HG02588 (cell line): Measurements from ENCODE around the gene VAC14.
"Not testable (repeated sequence)": the region's sequence is repeated elsewhere in the genome, so short reads cannot be mapped to it uniquely, and the experiment has no call there.

ENCODE experiments used
- ATAC-seq: cut with Tn5 transposase; IDR thresholded peaks from one replicate; pipeline ENCODE4 v1.9.1; 2021; ENCODE audit warnings: mild to moderate bottlenecking, moderate library complexity; ENCODE audit not compliant: unreplicated experiment

The VAC14 gene

DNA sequence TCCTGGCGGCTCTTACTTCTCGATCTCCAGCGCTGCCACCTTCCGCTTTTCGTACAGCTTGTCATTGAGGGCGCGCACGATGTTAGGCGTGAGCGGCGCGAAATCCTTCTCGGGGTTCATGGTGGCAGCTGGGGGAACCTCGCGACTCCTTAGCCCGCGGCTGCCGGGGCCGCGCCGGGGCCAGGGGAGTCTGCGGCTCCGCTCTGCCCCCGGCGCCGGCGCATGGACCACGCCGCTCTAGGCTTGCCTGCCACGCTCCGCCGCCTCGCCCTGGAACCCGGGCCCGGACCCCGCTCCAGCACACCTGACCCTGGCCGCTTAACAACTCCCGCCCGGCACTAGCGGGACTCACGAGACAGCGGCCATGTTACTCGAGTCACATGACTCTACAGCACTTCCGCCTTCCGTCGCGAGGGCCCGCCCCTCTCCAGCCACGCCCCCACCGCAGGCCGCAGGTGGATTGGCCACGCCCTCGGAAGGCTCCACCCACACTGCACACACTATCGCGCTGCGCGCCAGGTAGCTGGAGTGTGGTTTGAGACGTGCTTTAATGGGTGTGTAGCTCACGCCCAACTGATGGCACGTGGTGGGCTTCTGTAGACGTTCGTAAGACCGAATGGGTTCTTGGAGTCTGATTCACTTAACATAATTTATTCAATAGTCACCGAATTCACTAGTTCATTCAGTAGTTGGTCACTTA lies at the start of gene VAC14:
TSS of gene VAC14 (minus strand) at position 378 of the 700 bp plus-strand sequence. CDS start at position 120, 258 bp downstream.
- ATAC-seq = peak; percentile 96

DNA sequence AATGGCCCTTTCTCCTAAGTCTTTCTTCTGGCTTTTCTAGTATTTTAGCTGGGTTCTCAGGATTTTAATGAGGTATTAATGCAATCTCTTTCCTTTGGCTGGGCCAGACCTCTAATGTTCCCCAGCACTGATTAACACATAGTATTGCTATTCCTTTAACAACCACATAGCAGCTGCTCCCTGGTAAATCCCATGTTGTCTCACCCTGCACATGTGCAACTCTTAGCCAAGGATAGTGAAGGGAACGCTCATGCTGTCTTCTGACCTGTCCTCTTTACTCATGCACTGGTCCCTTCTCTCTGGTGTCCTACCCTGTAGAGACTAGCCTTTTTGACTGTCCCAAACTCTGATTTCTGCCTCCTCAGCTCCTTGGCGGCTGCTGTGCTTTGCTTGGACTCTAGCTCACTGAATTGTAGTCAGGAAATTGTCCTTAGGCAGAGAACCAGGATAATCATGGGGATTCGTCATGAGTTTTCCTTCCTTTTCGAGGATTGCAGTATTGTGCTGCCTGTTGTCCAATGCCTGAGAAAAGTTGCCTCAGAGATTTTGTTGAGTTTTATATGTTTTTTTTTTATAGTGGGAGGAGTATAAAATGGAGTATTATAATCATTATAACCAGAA lies 22.6 kb upstream of the VAC14 start:
- not testable (repeated sequence) for ATAC-seq

DNA sequence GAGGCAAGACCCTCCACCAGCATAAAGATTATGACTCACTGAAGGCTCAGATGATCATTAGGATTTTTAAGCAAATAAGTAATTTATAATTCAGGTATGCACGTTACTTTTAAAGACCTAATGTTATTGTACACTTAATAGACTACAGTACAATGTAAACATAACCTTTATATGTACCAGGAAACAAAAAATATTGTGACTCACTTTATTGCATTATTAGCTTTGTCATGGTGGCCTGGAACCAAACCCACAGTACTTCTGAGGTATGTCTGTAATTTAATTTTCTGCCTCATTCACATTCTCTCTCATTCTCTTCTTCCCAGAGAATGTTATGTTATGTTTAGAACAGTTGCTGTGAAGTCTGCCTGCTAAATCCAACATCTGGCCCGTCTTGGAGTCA lies 21.8 kb upstream of the VAC14 start:
- ATAC-seq = not testable (repeated sequence)

DNA sequence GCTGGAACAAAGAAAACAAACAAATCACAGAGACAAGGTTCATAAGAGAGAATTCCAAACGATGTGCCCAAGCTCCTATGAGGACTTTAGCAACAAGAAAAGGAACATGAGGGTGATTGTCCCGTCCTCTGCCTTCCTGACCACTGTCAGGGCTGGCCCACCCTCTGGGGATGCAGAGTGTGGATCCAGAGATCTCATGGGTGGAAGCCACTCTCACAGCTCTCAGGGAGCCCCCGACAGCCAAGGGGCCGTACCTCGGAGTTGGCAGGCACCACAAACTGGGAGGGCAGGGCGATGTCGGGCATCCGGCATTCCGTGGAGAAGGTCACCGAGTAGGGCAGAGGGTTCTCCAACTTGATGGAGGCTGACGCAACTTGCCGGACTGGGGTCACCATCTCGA lies 17.1 kb upstream of the VAC14 start:
- not testable (repeated sequence) for ATAC-seq

DNA sequence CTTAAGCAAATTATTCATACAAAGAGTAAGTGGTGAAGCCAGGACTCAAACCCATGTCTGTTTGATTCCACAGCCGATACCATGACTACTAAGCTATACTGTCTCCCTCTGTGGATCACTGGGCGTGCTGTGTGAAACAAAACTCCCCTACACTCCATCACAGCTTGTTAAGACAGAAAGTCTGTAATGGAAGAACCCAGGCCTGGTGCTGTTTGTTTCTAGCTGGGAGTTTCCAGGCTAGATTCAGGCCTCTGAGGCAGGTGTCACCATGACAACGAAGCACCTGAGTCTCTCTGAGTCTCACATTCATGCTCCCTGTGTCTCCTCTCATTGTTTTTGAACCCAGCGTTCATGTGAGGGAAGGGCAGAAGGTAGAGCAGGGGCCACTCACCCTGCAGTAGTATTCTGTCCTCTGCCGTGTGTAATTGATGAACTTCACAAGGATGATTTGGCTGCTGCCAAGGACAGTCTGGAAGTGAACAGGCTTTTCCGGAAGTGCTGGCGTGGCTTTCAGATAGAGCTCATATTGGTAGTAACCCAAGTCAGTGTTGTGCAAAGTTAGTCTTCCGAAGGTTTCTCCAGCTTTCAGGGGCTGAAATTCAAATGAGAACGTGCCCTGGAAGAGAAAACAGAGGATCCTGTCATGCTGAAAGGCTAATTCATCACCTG lies 8.6 kb upstream of the VAC14 start:
- ATAC-seq = peak; percentile 68

DNA sequence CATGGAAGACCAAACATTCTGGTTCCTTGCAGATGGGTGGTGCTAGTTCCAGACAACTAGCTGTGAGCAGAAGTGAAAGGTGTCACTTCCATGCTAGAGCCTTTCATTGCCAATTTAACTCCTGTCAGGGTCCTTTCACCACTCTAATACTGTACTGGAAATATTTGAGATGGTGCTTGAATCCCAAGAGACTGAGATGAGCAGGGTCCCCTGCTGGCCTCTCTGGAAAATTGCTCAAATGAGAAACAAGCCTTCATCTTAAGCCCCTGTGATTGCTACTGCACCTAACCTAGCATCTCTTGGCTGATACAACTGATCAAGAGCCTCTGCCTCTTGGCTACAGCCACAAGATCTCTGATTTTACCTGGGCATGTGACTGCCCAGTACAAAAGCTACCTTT lies 7.4 kb upstream of the VAC14 start:
- no peak for ATAC-seq

DNA sequence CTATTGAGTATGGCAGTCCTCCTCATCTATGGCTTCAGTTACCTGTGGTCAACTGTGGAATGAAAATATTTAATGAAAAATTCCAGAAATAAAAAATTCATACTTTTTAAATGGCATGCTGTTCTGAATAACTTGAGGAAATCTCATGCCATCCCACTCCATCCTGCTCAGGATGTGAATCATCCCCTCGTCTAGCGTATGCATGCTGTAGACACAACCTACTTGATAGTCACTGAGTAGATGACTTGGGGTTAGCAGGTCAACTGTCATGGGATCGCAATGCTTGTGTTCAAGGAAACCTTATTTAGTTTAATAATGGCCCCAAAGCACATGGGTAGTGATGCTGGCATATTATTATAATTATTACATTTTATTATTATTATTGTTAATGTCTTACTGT lies 4.8 kb upstream of the VAC14 start:
- ATAC-seq = no peak

DNA sequence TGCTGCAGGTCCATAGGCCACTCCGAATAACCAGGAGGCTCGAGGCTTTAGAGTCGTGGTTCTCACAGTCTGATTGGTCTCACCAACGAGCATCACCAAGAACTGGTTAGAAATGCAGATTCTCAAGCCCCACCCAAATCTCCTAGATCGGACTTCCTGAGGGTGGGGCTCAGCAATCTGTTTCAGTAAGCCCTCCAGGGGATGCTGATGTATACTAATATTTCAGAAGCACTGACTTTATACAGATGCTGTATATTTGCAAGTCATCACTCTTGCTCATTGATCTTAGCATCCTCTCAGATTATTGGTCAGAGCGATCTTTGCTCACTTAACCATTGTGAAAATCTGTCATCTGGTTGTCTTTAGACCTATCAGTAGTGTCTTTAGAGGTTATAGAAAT lies 4.4 kb upstream of the VAC14 start:
- ATAC-seq = no peak

DNA sequence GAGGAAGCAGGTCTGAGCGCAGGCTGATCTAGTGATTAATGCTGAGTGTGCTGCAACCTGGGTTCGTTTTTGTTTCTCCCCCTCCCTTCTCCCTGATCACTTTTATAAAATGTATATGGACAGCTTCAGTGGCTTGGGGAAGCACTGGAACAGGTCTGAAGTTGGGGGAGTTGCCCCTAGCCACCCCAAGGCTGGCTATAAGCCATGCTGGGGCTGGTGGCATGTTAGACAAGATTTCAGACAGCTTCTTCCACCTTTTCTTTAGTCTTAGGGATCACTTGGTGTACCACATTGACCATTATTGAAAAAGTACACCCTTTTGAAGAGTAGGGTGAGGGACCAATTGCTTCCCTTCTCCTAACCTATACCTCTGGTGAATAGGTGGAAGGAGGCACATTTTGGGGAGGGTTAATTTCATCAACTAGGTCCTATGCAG lies 3.8 kb upstream of the VAC14 start:
- ATAC-seq = no peak

DNA sequence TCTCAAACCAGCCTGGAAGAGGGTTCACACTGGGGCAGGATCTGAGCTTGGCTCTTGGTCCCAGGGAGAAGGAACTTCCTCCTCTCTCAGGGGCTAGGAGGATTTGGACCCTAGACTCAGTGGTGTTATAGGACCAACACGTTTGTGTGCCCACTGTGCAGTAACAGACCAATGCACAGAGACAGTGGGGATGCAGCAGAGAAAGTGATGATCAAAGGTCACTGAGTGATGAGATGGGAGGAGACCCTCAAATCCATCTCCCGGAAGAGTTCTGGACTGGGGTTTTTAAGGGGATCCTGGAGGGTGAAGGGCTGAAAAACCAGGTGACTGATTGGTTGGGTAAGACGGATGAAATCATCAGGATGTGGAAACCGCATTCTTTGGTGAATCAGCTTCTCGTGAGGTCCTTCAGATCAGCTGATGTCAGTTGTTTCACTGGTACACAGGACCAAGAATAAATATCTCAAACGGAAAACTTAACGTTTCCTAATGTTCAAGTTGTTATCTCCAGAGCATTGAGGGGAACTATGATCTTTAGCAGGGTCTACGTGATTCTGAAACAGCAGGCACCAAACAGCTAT lies 3.3 kb upstream of the VAC14 start:
- ATAC-seq = no peak

DNA sequence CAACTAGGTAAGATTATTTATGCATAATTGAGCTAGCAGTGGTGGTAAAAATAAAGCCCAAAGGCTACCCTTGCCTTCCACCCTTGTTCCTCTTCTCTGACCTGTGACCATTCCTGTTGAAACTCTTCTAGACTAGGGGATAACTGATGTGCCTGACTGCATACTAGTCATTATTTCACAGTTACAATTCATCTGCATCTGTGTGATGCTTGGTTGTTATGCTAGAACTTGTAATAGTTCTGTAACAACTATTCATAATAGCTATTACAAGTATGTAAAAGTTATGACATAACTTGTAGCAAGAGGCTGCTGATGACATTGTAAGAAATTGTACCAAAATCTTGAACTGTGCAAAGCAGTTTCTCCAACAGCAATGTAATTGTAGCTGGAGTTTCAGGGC lies 2.4 kb upstream of the VAC14 start:
- ATAC-seq = no peak

DNA sequence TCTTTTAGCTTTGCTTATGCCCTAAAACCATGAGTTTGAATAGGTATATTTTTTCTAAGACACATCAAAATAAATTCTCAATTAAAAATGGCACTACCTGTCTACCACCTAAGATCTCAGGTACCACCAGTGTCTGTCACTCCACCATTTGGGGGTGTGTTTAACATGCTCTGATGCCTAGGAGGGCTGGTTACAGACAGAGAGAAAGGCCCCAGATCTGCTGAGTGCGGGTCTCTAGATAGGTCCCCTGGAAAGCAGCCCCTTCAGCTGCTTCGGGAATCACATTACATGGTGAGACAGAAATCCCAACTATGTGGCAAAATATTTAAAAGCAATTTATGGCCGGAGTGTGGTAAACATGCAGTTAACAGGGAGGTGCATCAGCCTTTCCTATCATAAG lies 653 bp upstream of the VAC14 start:
- ATAC-seq = no peak

DNA sequence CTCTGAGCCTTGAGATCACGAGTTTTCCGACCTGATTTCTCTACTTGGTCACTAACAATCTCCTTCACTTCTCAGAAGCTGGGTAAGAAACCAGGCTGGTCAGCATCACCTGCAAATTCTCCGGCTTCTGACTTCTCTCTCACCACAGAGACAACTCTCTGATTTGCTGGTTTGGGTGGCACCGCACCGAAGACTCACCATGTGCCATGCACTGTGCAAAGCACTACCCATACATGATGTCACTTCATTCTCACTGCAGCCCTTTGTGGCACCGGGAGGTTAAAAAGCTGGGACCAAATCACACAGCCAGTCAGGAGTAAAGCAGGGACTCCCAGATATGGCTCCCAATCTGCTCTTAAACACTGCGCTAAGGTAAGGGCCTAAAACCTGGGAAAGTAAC lies 647 bp downstream of the VAC14 start:
- ATAC-seq = no peak

DNA sequence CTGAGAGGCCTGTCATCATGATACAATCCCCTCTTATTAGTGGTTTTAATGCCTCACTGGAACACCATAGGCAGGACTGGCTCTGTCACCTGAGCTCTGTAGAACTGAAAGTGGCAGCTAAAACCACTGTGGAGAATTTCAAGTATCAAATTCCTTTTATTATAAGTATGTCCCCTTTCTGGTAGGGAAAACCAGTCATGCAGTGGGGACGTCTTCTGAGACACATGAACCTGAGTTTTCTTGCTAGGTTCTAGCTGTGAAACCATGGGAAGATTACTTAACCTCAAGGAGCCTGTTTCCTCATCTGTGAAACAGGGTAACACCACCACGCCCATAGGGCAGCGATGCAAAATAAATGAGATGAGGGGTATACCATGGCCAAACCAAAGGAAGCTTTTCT lies 4.7 kb downstream of the VAC14 start:
- ATAC-seq = no peak

DNA sequence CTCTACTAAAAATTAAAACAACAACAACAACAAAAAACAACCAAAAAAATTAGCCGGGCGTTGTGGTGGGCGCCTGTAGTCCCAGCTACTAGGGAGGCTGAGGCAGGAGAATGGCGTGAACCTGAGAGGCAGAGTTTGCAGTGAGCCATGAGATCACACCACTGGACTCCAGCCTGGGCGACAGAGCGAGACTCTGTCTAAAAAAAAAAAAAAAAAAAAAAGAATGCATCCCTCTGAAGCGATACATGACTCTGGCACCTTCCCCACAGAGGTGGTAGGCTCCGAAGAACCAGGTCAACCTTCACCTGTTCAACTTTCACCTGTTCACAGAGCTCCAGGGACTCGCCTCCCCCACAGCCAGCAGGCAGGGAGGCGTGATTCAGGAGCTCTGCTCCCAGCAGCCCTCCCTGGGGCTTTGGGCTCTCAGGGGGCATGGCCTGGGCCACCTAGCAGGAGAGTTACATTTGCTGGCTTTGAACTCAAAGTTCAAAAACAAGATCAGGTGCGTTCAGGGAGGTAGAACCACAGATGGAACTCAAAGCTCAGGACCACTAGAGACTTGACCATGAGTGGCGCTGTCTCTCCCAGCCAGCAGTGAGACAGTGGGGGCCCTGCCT lies 5.6 kb downstream of the VAC14 start:
- no peak for ATAC-seq

DNA sequence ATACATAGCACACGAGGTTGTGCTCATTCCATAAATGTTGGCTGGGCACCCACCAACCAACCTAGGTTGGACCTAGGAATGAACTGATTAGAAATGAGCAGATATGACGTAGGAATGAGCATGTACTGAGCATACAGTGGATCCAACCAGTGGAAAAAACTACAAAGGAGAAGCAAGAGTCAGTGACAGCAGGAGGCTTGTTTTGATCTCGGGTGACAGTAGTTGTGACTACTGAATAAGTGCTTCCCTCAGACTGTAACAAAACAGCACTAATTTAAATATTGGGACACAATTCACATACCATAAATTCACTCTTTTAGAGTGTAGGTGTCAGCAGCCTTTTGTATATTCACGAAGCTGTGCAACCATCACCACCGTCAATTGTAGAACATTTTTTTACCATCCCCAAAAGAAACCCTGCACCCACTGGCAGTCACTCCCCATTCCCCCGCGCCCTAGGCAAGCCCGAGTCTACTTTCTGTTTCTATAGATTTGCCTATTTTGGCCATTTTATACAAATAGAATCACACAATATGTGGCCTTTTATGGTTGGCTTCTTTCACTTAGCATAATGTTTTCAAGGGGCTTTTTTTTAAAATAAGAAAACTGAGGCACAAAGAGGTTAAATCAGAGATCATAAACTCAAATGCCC lies 7.0 kb downstream of the VAC14 start:
- peak; percentile 39 for ATAC-seq

DNA sequence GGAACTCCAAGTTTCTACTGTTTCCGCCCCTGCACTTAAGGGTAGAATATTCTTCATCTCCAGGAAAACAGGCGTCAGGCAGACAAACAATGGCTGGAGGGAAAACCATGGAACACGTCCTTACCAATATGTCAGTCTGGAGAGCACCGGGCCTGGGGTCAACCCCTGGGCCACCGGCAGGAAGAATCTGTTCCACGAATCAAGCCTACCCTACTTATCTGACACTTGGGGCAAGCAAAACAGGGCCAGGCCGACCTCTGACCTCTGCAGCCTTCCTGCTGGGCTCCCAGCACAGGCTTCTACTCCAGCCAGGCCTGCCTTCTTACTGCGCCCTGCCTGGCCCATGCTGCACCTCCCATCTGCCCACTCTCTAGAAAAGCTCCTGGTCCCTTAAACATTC lies 10.1 kb downstream of the VAC14 start:
- ATAC-seq = no peak

DNA sequence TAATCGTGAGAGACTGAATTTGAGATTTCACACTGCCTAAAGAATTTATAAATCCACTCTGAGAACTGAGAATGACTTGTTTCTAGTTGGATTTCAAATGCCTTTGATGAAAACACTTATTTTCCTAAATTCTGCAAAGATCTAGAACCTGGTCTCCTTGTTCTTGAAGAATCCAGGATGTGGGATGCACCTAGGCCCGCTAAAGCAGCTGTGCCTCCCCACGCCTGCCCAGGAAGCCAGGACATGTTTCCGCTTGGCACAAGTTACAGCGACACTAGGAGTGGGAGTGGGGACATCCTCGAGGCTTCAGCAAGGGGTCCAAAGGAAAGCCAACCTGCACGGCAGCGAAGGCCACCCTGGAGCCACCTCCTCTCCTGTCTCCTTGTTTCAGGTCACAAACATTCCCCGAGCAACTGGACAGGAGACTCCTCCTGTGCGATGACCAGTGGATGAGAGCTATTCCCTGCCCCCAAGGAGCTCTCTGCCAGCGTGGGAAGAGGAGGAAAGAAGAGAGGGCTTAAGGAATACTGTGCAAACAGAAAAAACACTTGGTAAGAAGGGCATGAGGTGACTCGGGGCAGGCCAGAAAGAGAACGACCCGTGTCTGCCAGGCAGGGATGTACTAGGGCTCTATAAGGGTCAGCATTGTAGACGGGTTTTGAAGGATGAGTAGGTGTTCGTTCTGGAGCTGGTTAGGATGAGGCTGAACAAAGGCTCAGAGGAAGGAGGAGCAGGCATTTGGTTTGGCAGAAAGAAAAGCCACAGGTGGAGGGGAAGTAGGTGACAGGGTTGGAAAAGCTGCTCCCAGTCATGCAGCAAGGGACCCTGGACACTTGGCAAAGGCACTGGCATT lies 11.1 kb downstream of the VAC14 start:
- ATAC-seq = no peak

DNA sequence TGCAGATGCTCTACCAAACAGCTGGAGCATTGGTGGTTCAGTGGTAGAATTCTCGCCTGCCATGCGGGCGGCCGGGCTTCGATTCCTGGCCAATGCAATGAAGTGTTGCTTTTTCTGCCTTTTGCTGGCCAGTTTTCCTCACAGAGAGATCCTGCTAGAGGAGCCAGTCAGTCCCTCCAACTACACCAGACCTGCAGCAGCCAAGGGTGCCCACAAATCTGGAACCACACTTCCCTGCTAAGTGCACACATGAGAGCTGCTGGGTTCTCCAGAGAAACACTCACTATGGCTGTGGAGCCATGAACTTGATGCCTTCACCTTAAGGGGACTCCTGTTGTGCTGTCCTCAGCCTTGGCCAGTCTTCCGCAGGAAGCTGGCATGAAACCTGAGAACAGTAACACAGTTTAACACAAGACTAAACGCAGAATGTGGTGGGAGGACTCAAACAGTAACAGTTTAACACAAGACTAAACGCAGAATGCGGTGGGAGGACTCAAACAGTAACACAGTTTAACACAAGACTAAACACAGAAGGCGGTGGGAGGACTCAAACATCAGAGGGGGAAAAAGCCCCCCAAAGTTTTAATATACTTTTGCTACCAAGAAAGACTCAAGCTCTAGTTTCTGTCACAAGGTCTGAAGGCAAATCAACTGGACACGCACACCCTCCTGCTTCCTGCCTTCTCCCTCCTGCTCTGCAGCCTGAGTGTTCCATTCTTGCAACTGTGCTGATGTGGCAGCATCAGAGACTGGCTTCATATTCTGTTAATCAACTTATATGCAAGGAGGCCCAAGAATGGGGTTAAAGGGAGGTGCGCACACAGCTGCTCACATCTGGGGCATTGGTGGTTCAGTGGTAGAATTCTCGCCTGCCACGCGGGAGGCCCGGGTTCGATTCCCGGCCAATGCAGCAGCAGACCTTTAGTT lies 12.0 kb downstream of the VAC14 start:
- ATAC-seq = no peak
